Loucy (cell line): Measurements from ENCODE around the gene RGMB.

Source experiments
- CTCF ChIP-seq: fragments of 200-600 bp; sonication (generic); conservative IDR thresholded peaks from 2 replicates; pipeline ENCODE4 v1.5.1; 2014; ENCODE audit warnings: mild to moderate bottlenecking, antibody characterized with exemption, low read length
- EZH2phosphoT487 ChIP-seq: fragments of 200-600 bp; IDR thresholded peaks from 2 replicates; pipeline ENCODE4 v1.6.1; 2018; ENCODE audit warnings: antibody characterized with exemption, mild to moderate bottlenecking, moderate library complexity, borderline replicate concordance

DNA sequence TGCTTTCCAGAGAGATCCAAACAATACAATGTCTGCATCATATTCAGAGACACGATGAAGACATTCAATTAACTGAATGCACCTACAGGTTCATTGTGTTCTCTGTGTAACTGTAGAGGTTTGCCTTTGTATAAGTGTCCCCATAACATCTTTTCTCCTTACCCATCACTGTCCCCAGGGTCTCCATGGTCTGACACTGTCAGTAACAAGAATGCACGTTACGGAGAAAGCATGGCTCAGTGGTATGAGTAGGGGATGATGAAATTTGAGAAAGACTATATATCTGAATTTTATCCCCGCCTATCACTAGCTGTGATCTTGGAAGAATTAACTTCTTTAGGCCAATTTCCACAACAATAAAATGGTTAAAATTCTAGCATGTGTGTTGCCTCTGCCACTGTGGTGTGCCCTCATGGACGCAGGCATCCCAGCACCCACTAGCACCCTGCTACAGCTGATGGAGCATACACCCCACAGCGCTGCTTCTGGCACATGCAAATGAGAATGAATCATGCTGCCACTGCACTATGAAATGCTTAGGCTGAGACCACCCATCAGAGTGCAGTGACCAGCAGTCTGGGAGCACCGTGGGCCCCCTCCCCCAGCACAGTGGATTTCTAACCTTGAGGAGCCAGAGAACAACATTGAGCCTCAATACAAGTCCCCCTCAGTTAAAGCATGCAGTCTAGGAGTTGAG, 54.3 kb downstream of the RGMB start:
- TF ChIP-seq CTCF (0 out of 2 replicates have a peak, but pooled peaks have one; percentile 4), EZH2phosphoT487 (no peak)
